Body of pancreas (tissue), 4 donors: ENCODE measurements around the gene HOXD10.

Experiments used
- CTCF ChIP-seq, 7 experiments: fragments of 450-650 bp in 4 of 7; fragments of 200-600 bp in 3 of 7; sonication (generic) in 3 of 7; IDR thresholded peaks; one replicate each; pipeline ENCODE4 v1.5.1; 2016 to 2019; ENCODE audit warnings: antibody characterized with exemption in 7 of 7
- POLR2A ChIP-seq, 3 donors: fragments of 450-650 bp; IDR thresholded peaks; one replicate each; pipeline ENCODE4 v1.6.1; 2016; ENCODE audit warnings: antibody characterized with exemption in 3 of 3, mild to moderate bottlenecking in 2 of 3

- no peak for TF ChIP-seq CTCF (IDR thresholded peaks at IDR 0.05)
- no peak for TF ChIP-seq POLR2A (IDR thresholded peaks at IDR 0.05)
Measured at GRCh38 chr2:176097820-176098365, 18.7 kb upstream of the HOXD10 start.
